Measurements from ENCODE around the gene TMEM222.

Gene TMEM222

DNA sequence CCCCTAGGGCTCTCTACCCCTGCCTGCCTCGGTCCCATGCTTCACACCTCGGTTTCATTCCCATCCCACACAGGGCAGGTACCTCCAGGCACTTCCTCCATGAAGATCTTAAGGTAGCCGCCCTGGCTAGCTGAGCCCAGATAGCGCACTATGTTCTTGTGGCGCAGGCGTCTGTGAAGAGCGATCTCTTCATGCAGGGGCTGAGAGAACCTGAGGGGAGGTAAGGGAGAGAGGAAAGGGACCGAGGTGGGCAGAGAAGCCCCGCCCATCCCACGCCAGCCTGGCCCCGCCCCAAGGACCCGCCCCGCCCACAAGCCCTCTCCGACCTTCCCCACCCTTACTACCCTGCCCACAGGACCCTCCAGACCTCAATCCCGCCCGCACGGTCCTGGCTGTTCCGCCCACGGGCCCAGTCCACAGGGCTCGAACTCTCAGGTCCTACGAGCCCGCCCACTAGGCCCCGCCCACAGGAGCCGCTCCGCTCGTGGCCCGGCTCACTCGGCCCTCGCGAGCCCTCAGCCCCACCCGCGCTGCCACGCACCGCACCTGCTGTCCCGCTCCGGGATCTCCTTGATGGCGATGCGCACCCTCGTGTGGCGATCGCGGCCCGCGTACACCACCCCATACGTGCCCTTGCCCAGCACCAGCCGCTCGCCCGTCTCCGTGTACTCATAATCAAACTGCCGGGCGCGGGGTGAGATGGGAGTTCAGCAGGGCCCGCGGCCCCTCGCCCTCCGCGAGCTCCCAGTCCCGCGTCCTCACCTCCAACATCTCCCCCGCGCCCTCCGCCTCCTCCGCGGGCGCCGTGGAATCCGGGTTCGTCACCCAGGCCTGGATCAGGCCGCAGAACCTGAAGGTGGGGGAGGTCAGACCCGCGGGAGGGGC lies 38.4 kb downstream of the TMEM222 start:
- DNase-seq, result no peak

DNA sequence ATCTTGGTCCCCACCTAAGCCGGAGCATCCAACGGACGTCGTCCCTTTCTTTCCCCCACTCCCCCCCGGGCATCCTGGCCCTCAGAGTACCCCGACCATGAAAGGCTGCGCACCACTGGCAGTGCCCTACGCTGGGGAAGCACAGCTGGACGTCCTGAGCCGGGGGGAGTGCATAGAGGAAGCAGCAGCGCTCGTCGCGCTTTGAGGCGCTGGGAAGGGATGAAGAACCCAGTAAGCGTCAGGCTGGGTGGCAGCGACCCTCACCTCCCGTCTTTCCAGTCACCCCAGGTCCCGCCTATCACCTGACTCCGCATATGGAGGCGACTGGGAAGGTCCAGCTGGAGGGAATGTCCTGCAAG lies 39.1 kb downstream of the TMEM222 start:
- no peak for DNase-seq

DNA sequence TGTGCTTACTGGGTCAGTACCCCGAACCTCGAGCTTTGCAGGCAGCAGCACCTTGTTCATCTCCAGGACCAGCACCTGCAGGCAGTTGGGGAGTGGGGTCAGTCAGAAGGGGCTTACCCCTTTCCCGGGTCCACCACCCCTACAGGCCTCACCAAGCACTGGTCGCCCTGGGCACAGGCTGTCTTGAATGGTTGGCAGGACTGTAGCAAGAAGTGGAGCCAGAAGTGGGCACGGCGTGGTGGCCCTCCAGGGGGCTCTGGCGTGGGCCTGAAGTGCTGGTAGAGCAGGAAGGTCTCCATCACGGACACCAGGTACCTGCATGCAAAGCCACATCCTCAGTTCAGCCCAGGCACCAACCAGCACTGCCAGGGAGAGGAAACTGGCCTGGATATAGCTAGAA lies 39.6 kb downstream of the TMEM222 start:
- no peak for DNase-seq

DNA sequence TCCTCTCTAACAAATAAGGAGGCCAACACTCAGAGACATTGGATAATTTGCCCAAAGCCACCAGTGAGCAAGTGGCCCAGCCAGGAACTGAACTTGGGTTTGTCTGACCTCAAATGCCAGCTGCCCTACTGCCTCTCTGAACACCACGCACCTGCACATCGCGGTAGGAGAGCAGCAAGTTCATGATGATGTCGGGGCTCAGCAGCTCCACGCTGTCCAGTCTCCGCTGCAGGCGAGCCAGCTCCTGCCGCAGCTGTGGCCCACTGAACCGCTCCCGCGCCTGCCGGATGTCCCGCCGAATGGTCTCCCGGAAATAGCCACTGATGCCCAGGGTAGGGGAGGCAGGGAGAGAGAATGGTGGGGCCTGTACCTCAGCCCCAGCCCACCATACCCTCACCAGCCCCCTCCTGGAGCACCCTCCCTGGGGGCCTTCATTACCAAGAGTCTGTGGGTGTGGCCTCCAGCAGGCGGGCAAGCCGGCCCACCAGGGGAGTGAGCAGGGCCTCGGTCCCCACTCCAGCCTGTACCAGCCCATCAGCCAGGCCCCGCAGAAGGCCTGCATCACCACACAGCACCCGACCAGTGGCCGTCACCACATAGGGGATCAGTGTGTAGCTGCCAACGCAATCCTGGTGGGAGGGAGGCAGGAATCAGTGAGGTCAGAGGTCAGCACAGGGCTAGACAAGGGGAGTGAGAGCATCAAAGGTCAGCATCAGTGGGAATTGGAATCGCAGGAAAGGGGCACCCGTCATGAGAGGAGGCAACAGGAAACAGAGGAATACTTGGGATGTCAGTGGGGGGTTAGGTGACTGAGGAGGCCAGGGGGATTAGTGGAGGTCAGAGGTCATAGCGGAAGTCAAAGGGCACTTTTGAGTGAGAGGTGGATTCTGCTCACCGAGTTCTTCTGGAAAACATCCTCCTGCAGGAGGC lies 42.1 kb downstream of the TMEM222 start:
- DNase-seq, result no peak

DNA sequence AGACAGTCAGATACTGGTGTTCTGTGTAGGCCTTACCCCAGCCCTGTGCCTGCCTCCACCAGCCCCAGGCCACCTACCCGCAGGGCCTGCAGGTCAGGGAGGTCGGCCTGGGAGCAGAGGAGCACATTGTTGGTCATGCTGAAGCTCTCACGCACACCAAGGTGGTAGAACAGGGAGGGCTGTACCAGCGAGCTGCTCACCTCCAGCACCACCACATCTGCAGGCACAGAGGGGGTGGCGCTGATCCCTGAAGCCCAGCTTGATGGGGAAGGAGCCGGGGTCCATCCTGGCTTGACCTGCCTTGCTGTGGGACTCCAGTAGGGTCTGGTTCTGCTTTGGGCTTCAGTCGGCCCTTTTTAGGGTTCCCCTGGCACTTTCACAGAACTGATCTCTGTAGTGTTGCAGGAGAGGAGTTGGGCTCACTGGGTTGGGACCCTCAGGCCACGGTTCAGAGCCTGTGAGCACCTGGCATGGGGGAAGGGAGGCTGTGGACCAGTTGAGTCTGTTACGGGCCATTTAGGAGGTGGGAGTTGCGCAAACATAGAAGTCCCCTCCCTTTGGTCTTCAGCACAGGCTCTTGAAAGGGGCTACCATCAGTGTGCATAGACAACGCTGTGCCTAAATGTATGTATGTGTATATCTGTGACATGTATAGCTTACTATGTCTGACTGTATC lies 42.9 kb downstream of the TMEM222 start:
- no peak for DNase-seq

DNA sequence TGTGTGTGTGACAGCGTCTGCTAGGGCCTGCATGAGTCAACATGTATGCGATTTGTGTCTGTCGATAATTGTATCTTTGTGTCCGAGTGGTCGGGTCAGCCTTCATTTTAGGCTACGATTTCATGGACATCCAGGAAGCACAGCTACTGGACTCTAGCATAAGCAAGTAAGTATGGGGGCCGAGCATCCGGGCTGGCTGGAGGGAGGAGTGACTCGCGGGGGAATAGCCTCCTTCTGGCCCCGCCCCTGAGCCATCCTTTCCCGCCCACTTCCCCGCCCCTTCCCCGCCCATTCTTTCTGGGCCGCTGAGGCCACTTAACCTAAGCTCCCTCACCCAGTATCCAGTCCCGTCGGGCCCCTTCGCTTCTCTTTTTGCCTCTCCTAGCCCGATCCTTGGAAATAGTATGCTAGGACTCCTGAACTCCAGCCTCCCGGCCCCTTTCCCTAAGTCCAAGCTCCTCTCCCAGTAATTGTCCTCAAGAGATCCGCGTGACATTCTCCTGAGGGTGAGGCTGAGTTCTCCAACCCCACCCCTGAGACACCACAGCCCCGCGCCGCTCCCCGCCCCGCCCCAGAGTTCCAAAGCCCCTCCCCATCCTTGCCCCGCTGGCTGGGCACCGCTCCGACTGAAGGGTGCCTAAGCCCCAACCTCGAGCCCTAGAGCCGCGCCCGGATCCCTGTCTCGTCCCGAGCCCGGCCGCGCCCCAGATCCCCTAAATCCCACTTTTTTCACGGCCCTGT lies 43.6 kb downstream of the TMEM222 start:
- peak; percentile 96 for DNase-seq

DNA sequence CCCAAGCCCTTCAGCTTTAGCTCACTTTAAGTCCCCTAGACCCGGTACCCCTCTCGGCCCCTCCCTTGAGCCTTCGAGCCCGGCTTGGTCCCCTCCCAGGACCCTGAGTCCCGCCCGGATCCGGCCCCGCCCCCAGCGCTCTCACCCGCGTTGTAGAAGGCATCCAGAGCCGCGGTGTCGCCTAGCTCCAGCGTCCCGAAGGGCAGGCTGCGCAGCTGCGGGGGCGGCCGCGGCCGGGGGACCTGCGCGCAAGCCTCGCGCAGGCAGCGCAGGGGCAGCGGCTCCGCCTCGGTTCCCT lies 44.1 kb downstream of the TMEM222 start:
- DNase-seq, result peak; percentile 90

DNA sequence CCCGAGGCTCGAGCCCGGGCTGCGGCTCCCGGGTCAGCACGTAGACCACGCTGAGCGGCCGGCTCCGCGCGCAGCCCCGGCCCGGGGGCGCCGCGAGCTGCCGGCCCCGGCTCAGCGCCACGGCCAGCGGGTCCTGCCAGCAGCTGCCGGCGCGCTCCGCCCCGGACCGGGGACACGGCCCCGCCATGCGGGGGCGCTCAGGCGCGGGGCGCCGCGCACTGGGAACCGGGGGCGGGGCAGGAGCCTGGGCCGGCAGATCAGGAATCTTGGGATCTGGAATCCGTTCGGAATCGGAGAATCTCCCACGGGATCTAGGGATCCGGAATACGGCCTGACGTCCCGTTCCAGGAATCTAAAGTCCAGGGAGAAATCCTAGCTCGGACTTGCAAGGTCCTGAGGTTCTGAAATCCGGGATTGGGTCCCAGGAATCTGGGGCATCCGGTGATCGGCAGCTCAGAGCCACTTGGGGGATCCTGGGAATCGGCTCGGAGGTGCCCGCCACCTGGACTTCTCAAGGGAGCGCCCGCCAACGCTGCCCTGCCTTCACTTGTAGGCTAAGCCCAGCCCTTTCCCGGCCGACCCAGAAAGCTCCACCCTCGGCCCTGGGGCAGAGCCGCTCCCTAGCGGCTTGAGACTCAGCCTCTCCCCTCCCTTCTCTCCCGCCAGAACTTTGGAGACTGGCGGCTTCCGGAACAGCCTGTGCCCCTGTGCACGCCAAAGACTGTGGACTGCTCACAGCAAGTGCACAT lies 44.6 kb downstream of the TMEM222 start, which contains the start of gene MAP3K6:
MAP3K6 (minus strand) TSS at position 551 of the 749 bp plus-strand sequence; CDS start at position 187, 364 bp downstream.
- DNase-seq, result peak; percentile 91

DNA sequence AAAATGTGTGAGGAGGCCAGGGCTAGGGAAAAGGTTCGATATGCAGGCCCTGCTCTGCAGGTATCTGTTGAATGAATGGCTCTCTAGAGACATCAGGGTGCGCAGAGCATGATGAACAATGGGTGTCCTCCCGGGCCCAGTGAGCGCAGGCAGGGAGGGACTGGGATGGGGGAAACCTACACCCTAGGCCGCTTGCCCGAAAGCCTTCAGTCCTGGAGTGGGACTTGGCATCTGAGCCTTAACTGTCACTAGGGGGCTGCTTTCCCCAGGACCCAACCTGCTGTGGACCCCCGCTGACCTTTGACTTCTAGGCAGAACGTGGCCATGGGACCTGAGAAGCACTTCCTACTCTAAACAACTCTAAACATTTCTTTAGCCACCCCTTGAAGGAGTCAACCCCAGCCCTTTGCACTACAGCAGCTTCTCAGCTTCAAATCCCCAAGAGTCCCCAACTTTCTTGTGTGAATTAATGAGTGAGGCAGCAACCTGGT lies 45.2 kb downstream of the TMEM222 start:
- no peak for DNase-seq

DNA sequence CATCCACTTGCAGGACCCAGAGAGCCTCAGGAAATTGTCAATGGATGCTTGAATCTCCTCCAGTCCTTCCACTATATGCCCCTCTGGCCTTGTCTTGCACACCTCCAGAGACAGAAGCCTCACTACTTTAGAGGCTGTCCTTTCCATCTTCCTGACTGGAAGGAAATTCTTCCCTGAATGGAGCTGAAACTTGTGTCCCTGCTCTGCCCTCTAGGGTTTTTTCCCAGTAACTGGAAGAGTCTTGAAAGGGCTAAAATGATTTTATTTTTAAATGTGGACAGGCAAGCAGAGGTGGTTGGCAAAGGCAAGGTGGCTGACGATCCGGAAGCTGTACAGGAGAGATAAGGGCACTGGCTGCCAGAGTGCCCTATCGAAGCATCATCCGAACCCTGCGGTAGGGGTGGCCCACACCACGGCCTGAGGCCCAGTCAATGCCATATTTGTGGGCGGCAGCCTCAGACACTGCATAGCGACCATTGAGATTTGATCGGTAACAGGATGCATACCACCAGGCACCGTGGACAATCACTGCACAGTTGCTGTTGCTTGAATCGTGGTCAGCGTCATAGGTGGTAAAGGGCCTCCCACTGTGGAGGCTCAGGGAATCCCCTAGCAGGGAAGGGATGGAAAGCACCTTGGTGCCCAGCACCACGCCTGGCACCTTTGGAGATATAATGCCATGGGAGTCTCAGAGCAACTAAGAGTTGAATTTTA lies 47.1 kb downstream of the TMEM222 start:
- peak; percentile 31 for DNase-seq

DNA sequence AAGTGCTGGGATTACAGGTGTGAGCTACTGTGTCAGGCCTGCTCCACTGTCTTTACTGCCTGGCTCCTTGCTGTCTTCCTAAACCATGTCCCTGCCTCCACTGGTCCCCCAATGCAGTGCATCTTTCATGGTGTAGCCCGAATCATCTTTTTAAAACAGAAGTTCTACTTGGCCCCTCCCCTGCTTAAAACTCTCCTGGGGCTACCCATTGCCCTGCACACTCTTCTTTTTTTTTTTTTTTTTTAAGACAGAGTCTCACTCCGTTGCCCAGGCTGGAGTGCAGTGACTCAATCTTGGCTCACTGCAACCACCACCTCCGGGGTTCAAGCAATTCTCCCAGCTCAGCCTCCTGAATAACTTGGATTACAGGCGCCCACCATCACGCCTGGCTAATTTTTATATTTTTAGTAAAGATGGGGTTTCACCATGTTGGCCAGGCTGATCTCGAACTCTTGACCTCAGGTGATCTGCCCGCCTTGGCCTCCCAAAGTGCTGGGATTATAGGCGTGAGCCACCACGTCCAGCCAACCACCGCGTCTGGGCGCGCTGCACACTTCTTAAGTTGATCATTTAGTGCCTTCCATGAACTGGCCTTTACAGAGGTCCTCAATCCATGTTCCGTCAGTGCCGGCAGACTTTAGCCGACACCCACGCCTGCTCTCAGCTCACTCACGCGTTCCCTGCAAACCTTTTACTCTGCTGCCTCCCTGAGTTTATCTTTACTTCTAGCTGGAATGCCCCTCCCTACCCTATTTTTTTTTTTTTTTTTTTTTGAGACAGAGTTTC lies 50.3 kb downstream of the TMEM222 start:
- DNase-seq, result no peak

DNA sequence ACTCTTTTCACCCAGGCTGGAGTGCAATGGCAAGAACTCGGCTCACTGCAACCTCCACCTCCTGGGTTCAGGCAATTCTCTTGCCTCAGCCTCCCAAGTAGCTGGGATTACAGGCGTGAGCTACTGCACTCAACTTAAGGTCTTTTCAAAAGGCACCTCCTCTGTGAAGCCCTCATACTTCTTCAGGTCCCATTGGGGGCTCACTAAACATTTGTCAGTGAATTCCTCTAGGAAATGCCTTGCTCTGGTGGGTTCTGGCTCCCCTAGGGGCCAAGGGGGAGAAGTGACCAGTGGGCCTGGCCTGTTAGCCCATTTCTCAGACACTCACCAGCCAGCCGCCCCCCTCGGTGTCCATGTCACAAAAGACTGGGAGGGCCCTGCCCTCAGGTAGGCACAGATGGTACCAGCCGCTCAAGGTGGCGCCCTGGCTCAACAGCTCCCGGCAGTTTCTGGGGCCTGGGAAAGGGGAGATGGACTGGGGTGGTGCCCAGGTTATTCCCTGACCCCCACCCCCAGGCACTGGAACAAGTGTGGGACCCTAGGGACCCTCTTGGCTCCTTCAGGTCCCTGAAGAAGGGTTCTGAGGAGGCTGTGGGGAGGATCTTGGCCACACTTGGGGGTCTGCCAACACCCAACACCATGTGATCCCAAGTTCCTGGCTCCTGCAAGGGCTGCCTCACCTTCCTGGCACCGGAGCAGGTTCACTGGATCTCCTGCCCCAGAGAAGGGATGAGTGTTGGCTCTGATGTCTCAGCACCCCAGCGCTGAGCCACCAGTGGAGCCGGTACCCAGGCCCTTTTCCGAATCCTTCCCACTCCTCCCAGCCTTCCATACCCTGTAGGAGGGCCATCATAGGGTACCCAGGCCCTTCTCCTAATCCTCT lies 51.1 kb downstream of the TMEM222 start:
- DNase-seq, result peak; percentile 39

DNA sequence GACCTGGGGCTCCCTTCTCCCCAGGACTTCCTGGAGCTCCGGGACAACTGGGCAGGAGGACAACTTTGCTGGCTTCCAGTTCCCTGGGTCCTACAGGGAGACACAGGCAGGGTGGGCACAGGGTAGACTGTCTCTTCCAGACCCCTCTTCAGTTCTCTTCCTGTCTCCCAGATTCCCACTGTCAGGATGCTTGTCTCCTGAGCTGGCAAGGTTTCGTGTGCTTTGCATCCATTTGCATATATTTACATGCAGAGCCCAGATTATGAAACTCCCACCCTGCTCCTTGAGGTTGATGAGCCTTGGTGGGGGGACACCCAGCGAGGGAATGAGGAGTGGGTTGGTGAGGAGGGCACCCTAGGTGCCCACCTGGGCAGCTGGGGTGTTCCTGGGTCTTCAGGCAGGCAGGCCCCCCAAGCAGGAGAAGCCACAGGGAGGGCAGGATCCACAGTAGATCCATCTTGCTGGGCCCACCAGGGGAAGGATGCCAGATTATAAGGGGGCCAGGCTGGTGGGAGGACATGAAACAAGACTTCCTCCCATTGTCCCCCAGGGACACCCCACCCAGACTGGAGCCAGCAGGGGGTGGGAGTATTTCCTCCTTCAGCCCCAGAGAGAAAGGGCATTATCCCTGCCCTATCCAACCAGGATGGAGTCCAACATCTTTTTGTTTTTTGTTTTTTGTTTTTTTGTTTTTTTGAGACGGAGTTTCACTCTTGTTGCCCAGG lies 52.6 kb downstream of the TMEM222 start, which contains the start of gene FCN3:
FCN3 (minus strand) TSS at position 463 of the 725 bp plus-strand sequence; CDS start at position 457, 6 bp downstream.
- DNase-seq, result no peak

DNA sequence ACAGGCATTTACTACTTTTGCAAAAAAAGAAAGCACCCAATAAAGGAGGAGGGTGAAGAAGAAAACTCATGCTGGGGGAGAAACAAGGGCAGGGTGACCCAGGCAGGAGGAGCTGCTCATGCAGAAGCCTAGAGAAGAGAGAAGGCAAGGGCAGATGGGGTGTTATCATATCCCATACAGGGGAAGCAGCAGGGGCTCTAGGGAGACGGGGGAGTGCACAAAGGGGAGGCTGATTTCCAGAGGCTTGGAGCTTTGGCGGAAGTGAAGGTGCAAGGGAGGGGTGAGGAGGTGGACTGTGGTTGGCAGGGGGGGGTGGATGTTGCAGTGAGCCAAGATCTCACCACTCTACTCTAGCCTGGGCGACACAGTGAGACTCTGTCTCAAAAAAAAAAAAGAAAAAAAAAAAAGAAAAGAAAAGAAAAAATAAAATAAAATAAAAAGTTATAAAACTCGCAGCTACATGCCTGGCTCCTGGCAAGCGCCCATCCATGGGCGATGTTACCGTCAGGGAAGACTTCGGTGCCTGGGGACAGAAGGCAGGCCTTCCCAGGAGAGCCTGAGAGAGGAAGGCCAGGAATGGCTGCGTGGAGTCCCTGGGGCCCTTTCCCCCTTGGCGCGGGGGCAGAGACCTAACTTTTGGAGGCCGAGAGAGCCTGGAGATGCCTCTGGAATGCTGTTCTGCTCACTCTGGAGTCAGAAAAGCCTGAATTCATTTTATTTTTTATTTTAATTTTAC lies 56.0 kb downstream of the TMEM222 start:
- DNase-seq, result no peak

DNA sequence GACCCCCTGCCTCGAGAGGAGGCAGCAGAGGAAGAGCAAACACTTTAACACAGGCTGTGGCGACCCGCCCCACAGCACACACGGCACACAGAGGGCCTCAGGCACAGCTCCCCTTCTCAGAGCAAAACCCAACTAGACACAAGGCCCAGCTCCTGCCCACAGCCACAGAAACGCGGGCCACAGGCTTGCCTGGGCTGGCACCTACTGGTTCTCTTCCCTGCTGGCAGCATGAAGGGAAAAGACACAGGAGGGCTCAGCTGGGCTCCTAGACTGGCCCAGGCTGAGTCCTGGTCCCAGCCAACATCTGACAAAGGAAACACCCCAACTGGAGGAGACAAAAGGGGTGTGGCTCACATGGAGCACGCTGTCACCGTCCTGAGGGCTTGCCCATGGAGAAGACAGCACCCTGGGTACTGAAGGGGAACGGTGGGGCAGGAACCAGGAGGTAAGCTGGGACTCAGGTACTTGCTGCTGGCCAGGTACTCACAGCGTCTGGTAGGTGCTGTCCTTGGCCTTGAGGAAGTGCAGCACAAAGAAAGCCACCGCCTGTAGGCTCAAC lies 57.7 kb downstream of the TMEM222 start:
- no peak for DNase-seq

DNA sequence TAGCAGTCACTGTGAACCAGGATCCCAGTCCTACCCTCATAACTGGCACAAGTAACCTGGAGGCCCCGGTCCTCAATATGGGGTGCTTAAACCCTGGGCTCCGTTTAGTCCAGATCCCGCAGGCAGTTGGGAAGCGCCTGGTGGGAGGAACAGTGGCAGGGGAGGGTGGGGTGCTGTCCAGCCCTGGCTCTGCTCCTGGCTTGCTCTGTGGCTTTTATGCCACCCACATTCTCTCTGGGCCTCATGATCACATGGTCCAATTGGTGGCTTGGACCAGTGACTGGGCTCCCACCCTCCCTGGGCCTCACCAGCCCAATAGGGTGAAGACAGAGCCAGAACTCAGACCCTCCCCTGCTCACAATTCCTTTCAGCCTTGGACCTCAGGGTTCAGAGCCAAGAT lies 58.3 kb downstream of the TMEM222 start:
- DNase-seq, result no peak
